ENCODE data around the gene APCDD1.
A peak's percentile ranks its signal among the peaks of the same experiment; 100 is the strongest.
"Not testable (repeated sequence)": the region's sequence is repeated elsewhere in the genome, so short reads cannot be mapped to it uniquely, and the experiment has no call there.

The APCDD1 gene

DNA sequence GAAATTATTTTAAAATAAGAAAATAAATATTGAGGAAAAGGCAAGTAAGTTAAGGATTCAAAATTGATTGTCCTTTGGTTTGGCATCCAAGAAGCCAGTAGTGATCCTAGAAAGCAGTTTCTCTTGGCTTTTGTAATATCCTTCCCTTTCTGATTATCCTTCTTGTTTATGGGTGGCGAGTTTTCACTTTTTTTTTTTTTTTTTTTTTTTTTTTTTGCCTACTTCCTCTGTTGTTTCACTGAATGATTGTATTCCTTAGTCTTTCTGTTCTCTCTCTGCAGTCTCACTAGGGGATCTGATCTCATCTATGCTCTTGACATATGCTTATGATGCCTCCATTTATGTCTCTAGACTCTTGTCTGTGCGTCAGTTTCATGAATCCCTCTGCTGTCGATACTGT is 75.6 kb downstream of the APCDD1 start:
- DNase-seq: no peak

DNA sequence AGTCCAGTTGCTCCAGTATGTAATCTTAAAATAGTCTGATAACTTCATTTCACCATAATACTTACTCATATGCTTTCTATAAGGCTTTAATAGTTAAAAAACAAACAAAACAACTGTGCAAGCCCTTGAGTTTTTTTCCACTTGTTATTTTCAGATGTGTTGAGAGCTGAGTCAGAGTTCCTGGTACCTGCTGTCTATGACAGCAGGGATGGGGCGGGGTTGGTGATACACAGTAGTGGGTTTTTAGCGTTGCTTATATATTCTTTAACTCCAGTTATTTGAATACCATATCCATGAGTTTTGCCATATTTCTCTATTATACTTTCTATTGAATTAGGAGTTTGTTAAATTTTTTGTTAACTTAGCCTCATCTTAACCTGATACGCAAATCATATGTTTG is 76.4 kb downstream of the APCDD1 start:
- DNase-seq: no peak

DNA sequence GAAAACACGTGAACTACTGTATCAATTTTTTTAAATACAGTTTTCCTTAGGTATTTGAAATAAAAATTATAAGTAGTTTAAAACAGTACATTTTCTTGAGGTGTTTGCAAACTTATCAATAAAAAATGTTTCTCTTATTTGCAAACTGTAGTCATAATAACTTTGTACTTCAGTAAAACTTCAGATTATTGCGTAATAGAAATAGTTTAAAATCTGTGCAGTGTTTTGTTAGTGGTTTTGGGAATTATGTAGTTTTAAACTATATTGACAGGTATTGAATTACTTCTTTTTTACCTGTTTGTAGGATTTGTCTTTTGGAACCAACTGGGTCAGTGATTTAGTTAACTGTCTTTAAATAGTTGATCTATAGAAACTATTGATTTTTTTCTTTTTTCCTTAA is 78.7 kb downstream of the APCDD1 start:
- no peak for DNase-seq

DNA sequence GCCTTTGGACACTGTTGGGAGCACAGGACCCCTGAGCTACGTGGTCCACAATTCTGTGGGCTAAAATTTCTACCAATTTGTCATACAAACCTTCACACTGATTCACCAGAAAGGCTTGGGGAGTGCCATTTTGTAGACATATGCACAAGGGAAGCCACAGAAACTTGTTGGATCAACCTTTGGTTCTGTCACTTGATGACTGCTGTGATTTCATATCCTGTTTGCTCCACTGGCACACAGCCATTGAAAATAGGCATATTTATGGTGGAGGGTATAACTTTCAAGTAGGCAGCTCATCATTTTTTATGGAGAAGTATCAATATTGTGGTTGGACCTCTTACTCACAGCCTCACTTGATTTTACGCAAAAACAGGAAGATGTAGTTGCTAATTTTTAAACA is 81.8 kb downstream of the APCDD1 start:
- peak; percentile 23 for DNase-seq

DNA sequence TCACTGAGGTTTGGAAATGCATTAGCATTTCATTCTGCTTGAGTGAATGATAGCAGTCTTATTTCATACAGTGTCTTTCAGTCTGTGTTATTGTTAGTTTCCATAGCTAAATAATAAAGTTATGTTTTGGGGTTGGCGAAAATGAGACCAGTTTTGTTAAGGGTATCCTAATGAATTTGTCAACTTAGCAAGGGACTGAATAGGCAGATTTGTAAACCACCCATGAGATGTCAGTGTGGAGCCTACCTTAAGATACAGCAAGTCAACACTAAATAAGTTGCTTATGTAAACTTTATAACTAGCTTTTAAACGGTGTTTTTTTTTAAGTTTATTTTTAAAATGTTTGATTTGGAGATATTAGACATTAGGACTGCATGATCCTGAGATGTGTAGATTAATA is 83.3 kb downstream of the APCDD1 start:
- no peak for DNase-seq

DNA sequence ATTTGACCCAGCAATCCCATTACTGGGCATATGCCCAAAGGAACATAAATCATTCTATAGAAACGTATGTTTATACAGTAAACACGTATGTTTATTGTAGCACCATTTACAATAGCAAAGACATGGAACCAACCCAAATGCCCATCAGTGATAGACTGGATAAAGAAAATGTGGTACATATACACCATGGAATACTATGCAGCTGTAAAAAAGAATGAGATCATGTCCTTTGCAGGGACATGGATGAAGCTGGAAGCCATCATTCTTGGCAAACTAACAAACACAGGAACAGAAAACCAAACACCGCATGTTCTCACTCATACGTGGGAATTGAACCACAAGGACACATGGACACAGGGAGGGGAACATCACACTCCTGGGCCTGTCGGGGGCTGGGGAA is 84.7 kb downstream of the APCDD1 start:
- DNase-seq: not testable (repeated sequence)
